C4-2B (cell line): ENCODE results near the gene CRELD2.

ENCODE experiments used
- H3K27ac ChIP-seq: fragments of 450-650 bp; 2 replicates; pipeline ENCODE4 v1.5.1; 2017
- CTCF ChIP-seq: fragments of 450-650 bp; conservative IDR thresholded peaks from 2 replicates; pipeline ENCODE4 v1.5.1; 2017; ENCODE audit warnings: mild to moderate bottlenecking
- ZFX ChIP-seq: fragments of 450-650 bp; IDR thresholded peaks from 2 replicates; pipeline ENCODE4 v1.6.1; 2017

Gene CRELD2

DNA sequence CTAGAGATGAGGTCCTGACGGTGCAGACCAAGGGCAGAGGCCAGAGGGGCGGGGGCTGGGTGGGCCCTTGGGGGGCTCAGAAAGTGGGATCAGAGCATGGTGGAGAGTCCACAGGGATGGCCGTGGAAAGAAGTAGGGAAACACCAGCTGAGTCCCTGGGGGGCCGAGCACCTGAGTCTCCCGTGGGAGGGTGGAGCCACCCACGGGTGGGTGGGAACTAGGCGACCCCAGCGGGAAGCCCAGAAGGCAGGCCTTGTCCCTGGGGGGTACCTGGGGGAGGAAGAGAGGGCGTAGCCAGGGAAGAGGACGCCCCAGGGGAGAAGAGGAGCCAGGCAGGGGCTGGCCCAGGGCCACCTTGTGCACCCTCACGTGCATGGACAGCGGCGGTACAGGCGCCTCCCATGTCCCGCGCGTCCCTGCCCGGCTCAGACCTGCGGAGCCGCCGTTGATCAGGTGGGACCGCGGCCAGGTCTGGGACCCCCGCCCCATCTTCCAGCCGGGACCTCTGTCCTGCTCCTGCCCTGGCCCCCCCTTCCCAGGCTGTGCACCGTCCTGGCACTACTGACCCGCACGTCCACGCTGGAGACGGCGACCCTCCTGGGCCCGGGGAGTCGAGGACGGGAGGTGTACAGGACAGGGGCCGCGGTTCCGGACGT lies 10.2 kb downstream of the CRELD2 start:
- TF ChIP-seq ZFX = no peak
- no peak for TF ChIP-seq CTCF

GRCh38 chr22:49929211-49929979 lies 11.0 kb downstream of the CRELD2 start:
- TF ChIP-seq CTCF (peak; percentile 97), ZFX (no peak)
- no peak overlapping the region for H3K27ac ChIP-seq

More for the DNA sequence above, 10.2 kb downstream of the CRELD2 start:
- H3K27ac ChIP-seq = no peak overlapping the region

DNA sequence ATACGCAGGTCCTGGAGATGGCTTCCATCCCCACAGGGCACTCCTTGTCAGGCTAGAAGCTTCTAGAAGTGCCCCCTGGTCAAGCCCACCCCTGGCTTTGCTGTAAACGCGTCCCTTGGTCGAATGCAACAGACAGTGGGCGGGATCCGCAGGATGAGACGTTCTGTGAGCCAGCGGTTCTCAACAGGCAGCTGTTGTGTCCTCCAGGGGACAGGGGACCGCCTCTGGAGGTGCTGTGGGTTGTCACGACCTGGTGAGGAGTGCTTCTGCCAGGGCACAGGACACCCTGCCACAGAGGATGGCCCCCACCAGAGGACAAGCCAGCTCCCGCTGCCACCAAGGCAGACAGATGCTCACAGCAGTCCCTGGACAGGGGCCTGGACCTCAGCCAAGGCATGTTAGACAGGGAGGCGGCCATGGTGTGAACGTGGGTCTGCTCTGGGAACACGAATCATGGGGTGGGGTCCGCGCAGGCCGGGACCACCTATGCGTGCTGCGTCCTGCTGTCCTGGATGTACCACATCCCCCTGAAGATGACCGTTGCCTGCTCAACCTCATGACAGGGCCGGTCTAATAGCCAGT lies 11.7 kb downstream of the CRELD2 start:
- H3K27ac ChIP-seq = no peak overlapping the region; the same call in 1 of the 2 replicates
- TF ChIP-seq ZFX = no peak
- no peak for TF ChIP-seq CTCF

GRCh38 chr22:49930596-49931412 lies 12.4 kb downstream of the CRELD2 start:
- TF ChIP-seq CTCF = peak; percentile 89
- TF ChIP-seq ZFX = no peak
- H3K27ac ChIP-seq = peak overlapping the region; percentile 39

DNA sequence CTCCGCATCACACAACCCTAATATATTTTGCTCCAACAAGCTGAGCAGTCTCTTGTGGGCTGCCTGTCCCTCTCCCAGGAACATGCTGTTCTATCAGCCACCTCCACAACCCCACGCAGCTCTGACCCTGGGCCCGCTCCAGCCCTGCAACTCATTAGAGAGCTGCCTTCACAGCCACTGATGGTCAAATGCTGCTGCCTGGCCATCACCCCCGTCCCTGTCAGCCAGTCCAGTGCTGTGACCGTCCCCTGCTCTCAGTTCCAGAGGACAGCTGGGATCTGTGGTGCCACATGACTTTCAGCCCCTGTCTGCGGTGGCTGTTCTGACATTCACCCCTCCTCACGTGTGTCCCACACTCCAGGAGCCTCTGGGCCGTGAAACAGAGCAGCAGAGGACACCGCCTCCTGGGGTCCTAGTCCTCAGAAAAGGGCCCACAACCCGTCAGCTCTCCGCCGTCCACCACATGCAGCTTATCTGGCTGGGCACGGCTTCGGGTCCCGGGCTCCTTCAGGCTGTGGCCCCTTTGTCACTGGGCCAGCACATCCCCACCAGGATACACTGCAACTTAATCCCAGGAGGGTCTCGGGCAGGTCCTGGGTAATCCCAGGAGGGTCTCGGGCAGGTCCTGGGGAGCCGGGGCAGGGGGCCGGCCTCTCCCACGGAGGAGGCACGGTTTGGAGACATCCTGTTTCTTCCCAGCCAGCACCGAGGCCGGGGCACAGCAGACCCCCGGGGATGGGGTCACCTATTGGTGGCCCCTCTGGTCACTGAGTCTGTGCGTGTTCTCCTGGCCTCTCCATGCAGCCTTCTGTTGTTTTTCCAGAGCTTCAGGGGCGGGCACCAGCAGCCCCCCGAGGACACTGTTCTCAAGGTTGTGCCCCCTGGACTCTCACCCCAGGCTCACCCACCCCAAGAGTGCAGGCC lies 15.1 kb downstream of the CRELD2 start:
- no peak overlapping the region for H3K27ac ChIP-seq
- TF ChIP-seq CTCF (no peak), ZFX (no peak)

GRCh38 chr22:49934160-49934890 lies 15.9 kb downstream of the CRELD2 start:
- no peak overlapping the region for H3K27ac ChIP-seq

More at GRCh38 chr22:49934160-49934890, 15.9 kb downstream of the CRELD2 start:
- TF ChIP-seq ZFX (no peak), CTCF (no peak)
